ENCODE results near the gene SGCD.

GRCh38 chr5:156597276-156597675 is 270.3 kb downstream of the SGCD start:
- TF ChIP-seq EP300 (IDR thresholded peaks at IDR 0.05; ENCODE audit: low read depth) (no peak), CTCF (IDR thresholded peaks at IDR 0.05) (no peak)

All from transverse colon (tissue), 3 donors.